HFFc6 (cell line): ENCODE data around the gene ZNF761. TPM values are rescaled to one million over a fixed set of nuclear protein-coding genes. Genes with fewer than 3 reads are reported as not detected.

Experiments
- DNase-seq: peaks from one replicate; pipeline ENCODE4 v3.0.0-alpha.2; 2018
- H3K27ac Mint-ChIP-seq: 2 replicates; pipeline ENCODE4 v1.8.0; 2020; ENCODE audit warnings: mild to moderate bottlenecking, mixed read lengths
- H3K27me3 Mint-ChIP-seq: 2 replicates; pipeline ENCODE4 v1.8.0; 2021; ENCODE audit warnings: mild to moderate bottlenecking, moderate library complexity, mixed read lengths; ENCODE audit not compliant: insufficient read depth
- H3K36me3 Mint-ChIP-seq: 2 replicates; pipeline ENCODE4 v1.8.0; 2021; ENCODE audit warnings: low read depth, mixed read lengths
- H3K4me1 Mint-ChIP-seq: 2 replicates; pipeline ENCODE4 v1.8.0; 2020; ENCODE audit warnings: low read depth, mixed read lengths
- H3K4me3 Mint-ChIP-seq: 2 replicates; pipeline ENCODE4 v1.8.0; 2020; ENCODE audit warnings: mild to moderate bottlenecking, moderate library complexity, mixed read lengths
- H3K9me3 Mint-ChIP-seq: 2 replicates; pipeline ENCODE4 v1.8.0; 2020; ENCODE audit warnings: mild to moderate bottlenecking, mixed read lengths
- CTCF ChIP-seq: fragments of 200-600 bp; sonication (generic); IDR thresholded peaks from 2 replicates; pipeline ENCODE4 v1.5.0; 2021; ENCODE audit warnings: antibody characterized with exemption, mild to moderate bottlenecking
- long read RNA-seq: library from polyadenylated mRNA; unstranded; transcript quantifications from one replicate; pipeline ENCODE4 v2.0.0, GENCODE V29; 2019
- total RNA-seq, 6 experiments: library from RNA; stranded (reverse); fragmentation: NEBNext Ultra II Directional; extraction: Animal tissue kit (Norgen Biotek cat#: 25700); gene quantifications; 2 replicates in 1 of 6; 3 replicates in 5 of 6; pipeline ENCODE4 v1.2.3, GENCODE V29; 2021

Gene ZNF761
- total RNA-seq, result 10 to 100 TPM in 3 of 6 experiments, 1 to 10 TPM in 3; 9.5 to 11.1 (median 10.0) TPM
- long read RNA-seq, partial matches to known transcripts, result 0 of 6 reads
- long read RNA-seq, other reads (novel, unspliced or antisense), result 6 of 6 reads

DNA sequence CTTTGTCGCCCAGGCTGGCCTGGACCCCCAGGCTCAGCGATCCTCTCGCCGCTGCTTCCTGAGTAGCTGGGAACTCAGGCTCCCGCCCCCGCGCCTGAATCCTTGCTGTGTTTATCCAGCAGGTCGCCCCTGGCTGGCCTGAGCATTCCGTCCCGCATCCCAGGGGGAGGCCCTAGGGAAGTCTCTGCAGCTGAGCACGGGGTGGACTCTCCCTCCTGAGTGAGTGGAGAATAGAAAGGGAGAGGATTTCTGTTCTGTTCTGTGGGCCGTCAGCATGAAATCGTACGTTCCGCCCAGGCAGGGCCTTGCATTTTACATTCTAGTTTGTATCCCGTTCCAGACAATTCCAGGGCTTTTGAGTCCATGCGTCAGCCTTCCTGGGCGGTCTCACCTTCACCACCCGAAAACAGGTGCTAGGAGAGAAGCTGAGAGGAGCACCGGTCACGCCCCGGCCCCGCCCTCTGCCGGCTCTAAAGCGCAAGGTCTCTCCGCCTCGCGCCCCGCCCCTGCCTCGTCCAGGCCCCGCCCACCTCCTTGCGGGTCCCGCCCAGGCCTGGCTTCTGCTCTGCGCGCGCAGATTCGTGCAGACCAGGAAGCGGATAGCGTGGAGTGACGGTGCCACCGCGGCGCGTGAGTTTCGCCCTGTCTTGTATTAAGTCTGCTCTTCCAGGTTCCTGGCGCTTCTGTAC is at the start of gene ZNF761:
ZNF761 (plus strand) TSS at position 586 of the 689 bp plus-strand sequence. CDS start 15,285 bp downstream, outside the sequence.
- peak; percentile 71 for TF ChIP-seq CTCF
- H3K9me3 Mint-ChIP-seq, result peaks cover 5% of the 10 kb centered on the region; the same call in 1 of the 2 replicates

GRCh38 chr19:53388168-53388567 is 43.6 kb upstream of the ZNF761 start:
- Mint-ChIP-seq H3K36me3 (peaks cover 61% of the 10 kb centered on the region), H3K9me3 (peaks cover 74% of the 10 kb centered on the region), H3K27ac (no peak overlapping the region), H3K4me3 (no peak overlapping the region), H3K27me3 (peaks cover 2% of the 10 kb centered on the region; the same call in 1 of the 2 replicates), H3K4me1 (peaks cover 6% of the 10 kb centered on the region)
- DNase-seq, result no peak
- no peak for TF ChIP-seq CTCF

More for the DNA sequence above, at the start of gene ZNF761:
- H3K27me3 Mint-ChIP-seq, result peaks cover 5% of the 10 kb centered on the region; the same call in 1 of the 2 replicates
- DNase-seq, result peak; percentile 87
- H3K4me1 Mint-ChIP-seq, result peaks cover 24% of the 10 kb centered on the region
- H3K36me3 Mint-ChIP-seq, result peaks cover 33% of the 10 kb centered on the region
- peak within 1 kb of the TSS; percentile 91 for H3K4me3 Mint-ChIP-seq
- H3K27ac Mint-ChIP-seq, result peak within 1 kb of the TSS; percentile 88

- H3K9me3 Mint-ChIP-seq, result peaks cover 66% of the 10 kb centered on the region
- H3K27ac Mint-ChIP-seq, result no peak overlapping the region
- no peak for TF ChIP-seq CTCF
- peaks cover 2% of the 10 kb centered on the region; the same call in 1 of the 2 replicates for H3K27me3 Mint-ChIP-seq
- peaks cover 53% of the 10 kb centered on the region for H3K36me3 Mint-ChIP-seq
- no peak for DNase-seq
- no peak overlapping the region for H3K4me3 Mint-ChIP-seq
- H3K4me1 Mint-ChIP-seq, result peaks cover 11% of the 10 kb centered on the region
Measured at GRCh38 chr19:53388904-53389303, 42.9 kb upstream of the ZNF761 start.

DNA sequence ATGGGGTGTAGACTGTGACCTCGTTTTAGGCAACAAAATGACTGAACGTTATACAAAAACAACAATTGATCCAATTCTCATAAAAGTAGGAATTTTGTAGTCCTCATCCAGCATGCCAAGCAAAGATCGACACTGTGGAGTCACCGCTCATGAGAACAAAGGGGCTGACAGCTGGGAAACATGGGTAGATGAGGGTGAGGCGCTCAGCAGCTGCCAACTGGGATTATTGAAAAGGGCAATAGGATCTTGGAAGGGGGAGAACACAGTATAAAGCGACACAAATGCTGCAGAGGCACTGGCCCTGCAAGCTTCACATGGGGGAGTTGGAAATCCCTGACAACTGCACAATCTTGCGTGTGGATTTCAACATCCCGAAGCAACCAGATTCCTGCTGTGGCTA is 42.2 kb upstream of the ZNF761 start:
- Mint-ChIP-seq H3K27me3 (peaks cover 2% of the 10 kb centered on the region; the same call in 1 of the 2 replicates), H3K4me1 (peaks cover 15% of the 10 kb centered on the region), H3K27ac (no peak overlapping the region), H3K36me3 (peaks cover 51% of the 10 kb centered on the region), H3K9me3 (peaks cover 61% of the 10 kb centered on the region), H3K4me3 (no peak overlapping the region)
- TF ChIP-seq CTCF, result no peak
- DNase-seq, result no peak

DNA sequence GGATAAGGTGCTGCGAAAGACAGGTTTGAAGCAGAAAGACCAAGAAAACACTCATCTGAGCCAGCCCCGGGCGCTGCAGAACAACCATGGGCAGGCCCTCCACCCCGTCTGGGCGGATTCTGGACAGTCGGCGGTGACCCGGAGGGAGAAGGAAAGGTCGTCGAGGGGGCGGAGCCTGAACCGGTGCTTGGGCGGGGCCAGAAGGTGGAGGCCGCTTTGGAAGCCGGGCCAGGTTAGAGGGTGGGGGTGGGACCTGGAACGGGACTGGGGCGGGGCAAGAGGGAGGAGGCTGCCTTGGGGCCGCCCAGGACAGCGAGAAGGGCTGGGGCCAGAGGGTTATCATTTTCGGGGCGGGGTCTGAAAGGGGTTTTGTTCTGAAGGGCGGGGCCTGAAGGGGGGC is 41.8 kb upstream of the ZNF761 start:
- Mint-ChIP-seq H3K9me3 (peaks cover 57% of the 10 kb centered on the region), H3K27ac (no peak overlapping the region), H3K4me1 (peaks cover 18% of the 10 kb centered on the region), H3K36me3 (peaks cover 47% of the 10 kb centered on the region), H3K27me3 (peaks cover 2% of the 10 kb centered on the region; the same call in 1 of the 2 replicates), H3K4me3 (no peak overlapping the region)
- TF ChIP-seq CTCF, result no peak
- DNase-seq, result no peak
